ENCODE results near the gene CPED1. TPM values are rescaled to one million over a fixed set of nuclear protein-coding genes. Genes with fewer than 3 reads are reported as not detected.
A peak's percentile ranks its signal among the peaks of the same experiment; 100 is the strongest.
"Not testable (repeated sequence)": the region's sequence is repeated elsewhere in the genome, so short reads cannot be mapped to it uniquely, and the experiment has no call there.

Gene CPED1
- total RNA-seq, 1 experiment from 2014 or later = 4.9 TPM

- DNase-seq (ENCODE audit: low read depth, low spot score) = no peak
- in situ Hi-C loops (cut with HindIII; ENCODE audit: low pct_unique_long_range_greater_than_20kb, low sequenced_read_pairs) = no loop called here
These were observed 56.6 kb downstream of the CPED1 start for GRCh38 chr7:121045090-121045489.

DNA sequence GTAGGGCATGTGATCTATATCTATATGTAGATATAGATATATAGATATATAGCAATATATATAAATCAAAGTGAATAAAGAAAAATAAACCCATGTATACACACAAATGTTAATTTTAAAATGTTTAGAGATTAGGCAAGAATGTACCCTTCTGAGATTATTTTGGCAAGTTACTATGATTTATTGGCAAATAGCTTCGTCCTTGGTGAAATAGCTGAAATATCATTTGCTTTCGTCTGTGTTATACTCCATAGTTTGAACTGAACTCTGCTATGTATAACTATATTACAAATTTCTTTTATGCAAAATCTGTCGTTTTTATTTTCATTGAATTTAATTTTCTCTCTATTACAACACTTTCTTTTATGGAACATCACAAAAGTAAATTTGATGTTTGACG, 57.5 kb downstream of the CPED1 start:
- in situ Hi-C loops (cut with HindIII; ENCODE audit: low pct_unique_long_range_greater_than_20kb, low sequenced_read_pairs) = no loop called here
- no peak for DNase-seq (ENCODE audit: low read depth, low spot score)

DNA sequence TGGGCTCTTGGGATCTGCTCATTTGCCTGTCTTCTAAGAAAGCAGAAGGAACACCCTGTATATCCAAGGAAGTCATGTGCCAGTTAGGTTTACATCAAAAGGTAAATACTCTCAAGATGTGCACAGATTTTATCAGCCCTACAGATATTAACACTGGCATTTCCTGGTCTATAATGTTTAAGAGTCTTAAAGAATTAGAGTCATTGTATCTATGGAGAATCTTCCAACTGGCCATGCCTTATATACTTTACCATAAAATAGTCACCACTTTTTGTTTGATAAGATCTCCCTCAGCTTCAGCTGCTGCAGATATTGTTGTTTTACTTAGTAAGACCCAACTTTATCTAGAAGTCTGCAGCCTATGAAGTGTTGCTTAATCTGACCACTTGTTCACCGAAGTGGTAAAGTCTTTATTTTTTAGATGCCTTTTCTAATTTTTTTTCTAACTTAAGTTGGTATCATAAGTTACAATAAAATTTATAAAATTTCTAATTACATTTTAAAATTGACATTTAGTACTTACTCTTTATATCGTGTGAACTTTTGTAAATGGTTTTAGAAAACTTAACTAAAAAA, 58.5 kb downstream of the CPED1 start:
- in situ Hi-C loops (cut with HindIII; ENCODE audit: low pct_unique_long_range_greater_than_20kb, low sequenced_read_pairs) = no loop called here
- no peak for DNase-seq (ENCODE audit: low read depth, low spot score)

GRCh38 chr7:121048195-121048594, 59.7 kb downstream of the CPED1 start:
- in situ Hi-C loops (cut with HindIII; ENCODE audit: low pct_unique_long_range_greater_than_20kb, low sequenced_read_pairs) = no loop called here
- no peak for DNase-seq (ENCODE audit: low read depth, low spot score)

DNA sequence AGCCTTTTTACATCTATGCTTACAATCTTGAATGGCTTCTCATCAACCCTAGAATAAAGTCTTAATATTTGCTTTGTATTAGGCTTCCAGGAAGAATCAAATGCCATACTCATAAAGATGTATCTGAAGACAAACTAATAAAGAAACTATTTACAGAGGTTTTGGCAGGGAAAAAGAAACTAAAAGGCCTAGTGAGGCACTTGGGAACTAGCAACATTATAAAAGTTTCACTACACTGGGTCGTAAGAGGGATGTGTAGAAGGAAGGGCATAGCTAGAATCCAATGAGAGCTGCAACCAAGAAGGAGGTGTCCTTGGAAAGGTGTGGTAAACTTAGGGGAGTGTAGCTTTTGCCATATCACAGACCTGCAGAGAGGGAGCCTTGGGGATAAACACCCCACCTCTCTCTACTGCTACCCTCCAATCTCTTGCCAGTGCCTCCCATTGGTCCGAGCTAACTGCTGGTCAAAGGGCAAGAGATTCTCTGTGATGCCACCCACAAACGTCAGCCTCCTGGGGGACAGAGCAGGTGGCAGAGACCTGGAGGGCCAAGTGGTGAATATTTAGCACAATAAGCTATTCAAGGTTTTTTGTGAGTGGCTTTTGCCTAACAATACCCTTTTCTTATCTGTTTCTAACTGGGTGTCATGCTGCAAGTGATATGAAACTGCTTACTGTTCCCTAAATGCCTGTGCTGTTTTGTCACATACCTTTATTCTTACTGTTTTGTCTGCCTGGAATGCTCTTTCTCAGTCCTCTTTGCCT, 60.7 kb downstream of the CPED1 start:
- in situ Hi-C loops (cut with HindIII; ENCODE audit: low pct_unique_long_range_greater_than_20kb, low sequenced_read_pairs) = no loop called here
- DNase-seq (ENCODE audit: low read depth, low spot score) = peak; percentile 41

DNA sequence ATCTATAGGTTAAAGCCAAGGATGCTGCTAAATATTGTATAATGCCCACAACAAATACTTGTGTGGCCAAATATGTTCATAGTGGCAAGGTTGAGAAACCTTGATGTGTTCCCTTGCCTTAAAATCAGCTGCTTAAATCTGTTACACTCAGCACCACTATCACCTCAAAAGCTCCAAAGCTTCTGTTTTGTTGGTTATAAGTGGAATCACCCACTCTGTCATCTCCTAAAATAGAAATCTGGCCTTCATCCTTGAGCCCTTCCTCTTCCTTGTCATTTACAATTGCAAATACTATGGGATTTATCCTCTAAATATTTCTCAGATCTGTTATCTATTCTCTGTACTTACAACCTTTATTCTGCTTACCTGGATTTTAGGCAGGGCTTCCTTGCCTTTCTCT, 61.4 kb downstream of the CPED1 start:
- no peak for DNase-seq (ENCODE audit: low read depth, low spot score)
- in situ Hi-C loops (cut with HindIII; ENCODE audit: low pct_unique_long_range_greater_than_20kb, low sequenced_read_pairs) = no loop called here

GRCh38 chr7:121053219-121053618, 64.7 kb downstream of the CPED1 start:
- DNase-seq (ENCODE audit: low read depth, low spot score) = no peak
- in situ Hi-C loops (cut with HindIII; ENCODE audit: low pct_unique_long_range_greater_than_20kb, low sequenced_read_pairs) = no loop called here

DNA sequence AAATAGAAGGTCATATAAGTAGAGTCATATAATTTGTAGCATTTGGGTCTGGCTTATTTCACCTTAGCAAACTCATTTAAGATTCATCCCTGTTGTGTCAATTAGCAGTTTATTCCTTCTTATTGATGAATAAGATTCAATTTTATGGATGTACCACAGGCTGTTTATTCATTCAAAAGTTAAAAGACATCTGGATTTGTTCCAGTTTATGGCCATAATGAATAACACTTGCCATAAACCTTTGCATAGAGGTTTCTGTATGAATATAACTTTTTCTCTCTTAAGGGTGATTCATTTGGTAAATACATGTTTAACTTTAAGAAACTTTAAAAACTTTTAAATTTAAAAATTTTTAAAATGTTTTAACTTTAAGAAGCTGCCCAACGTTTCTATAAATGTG, 66.4 kb downstream of the CPED1 start:
- no peak for DNase-seq (ENCODE audit: low read depth, low spot score)
- in situ Hi-C loops (cut with HindIII; ENCODE audit: low pct_unique_long_range_greater_than_20kb, low sequenced_read_pairs) = no loop called here

GRCh38 chr7:121057878-121058277, 69.4 kb downstream of the CPED1 start:
- DNase-seq (ENCODE audit: low read depth, low spot score) = no peak
- in situ Hi-C loops (cut with HindIII; ENCODE audit: low pct_unique_long_range_greater_than_20kb, low sequenced_read_pairs) = no loop called here

DNA sequence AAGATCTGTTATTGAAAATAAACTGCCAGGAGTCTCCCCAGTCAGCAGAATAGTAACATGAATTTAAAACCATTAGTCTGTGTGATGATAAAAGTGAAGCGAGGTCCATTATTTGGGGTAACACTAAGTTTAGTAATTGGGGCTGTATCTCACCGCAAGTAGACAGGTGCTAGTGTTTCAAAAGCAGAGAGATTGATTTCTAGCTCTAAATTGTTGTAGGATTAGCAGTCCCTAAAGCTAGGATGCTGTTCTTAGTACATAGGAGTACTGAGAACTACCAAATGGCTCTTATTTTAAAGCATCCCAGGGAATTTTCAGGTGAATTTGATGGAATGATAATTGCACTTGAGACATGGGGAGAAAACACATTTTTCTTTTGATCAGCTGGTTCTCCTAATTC, 70.5 kb downstream of the CPED1 start:
- no peak for DNase-seq (ENCODE audit: low read depth, low spot score)
- in situ Hi-C loops (cut with HindIII; ENCODE audit: low pct_unique_long_range_greater_than_20kb, low sequenced_read_pairs) = no loop called here

DNA sequence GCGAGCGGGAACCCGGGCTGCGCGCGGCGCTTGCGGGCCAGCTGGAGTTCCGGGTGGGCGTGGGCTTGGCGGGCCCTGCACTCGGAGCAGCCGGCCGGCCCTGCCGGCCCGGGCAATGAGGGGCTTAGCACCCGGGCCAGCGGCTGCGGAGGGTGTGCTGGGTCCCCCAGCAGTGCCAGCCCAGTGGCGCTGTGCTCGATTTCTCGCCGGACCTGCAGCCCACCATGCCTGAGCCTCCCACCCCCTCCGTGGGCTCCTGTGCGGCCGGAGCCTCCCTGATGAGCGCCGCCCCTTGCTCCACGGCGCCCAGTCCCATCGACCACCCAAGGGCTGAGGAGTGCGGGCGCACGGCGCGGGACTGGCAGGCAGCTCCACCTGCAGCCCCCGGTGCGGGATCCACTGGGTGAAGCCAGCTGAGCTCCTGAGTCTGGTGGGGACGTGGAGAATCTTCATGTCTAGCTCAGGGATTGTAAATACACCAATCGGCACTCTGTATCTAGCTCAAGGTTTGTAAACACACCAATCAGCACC, 71.5 kb downstream of the CPED1 start:
- in situ Hi-C loops (cut with HindIII; ENCODE audit: low pct_unique_long_range_greater_than_20kb, low sequenced_read_pairs); DNase-seq (ENCODE audit: low read depth, low spot score): not testable (repeated sequence)

GRCh38 chr7:121061677-121062582, 73.4 kb downstream of the CPED1 start:
- no peak for DNase-seq (ENCODE audit: low read depth, low spot score)
- in situ Hi-C loops (cut with HindIII; ENCODE audit: low pct_unique_long_range_greater_than_20kb, low sequenced_read_pairs) = no loop called here

GRCh38 chr7:121062671-121063279, 74.3 kb downstream of the CPED1 start:
- in situ Hi-C loops (cut with HindIII; ENCODE audit: low pct_unique_long_range_greater_than_20kb, low sequenced_read_pairs) = no loop called here
- no peak for DNase-seq (ENCODE audit: low read depth, low spot score)

GRCh38 chr7:121067717-121068116, 79.2 kb downstream of the CPED1 start:
- DNase-seq (ENCODE audit: low read depth, low spot score); in situ Hi-C loops (cut with HindIII; ENCODE audit: low pct_unique_long_range_greater_than_20kb, low sequenced_read_pairs): not testable (repeated sequence)

DNA sequence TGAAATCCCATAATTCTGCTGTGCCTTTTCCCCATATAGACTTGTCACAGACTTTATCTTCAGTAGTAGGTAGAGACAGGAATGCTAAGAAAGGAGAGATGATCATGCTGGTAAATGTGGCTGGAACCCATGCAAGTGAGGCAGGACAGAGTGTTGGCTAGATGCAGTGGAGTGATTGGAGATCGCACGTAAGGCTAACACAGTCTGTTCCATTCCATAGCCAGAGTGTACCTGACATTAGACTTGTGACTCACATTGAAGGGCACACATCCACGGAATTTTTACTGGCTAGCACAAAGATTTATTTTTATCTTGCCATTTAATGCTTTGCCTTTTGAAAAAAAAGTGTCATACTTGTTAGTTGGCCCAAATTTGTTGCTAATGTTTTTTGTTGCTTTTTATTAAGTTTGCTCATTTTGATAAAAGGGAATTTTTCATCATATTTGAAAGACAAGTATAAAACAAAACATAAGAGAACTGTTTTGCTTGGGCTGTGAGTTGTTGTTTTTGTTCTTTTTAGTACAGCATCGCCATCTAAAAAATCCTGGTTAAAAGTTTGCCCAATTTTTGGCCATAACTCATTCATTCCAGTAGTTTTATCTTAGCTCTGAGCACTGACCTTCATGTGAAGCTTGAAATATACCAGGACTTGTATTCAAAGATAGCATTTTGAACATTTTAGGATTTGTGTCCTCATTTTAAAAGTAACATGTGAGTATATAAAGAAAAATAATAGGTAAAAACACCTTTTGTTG, 81.0 kb downstream of the CPED1 start:
- DNase-seq (ENCODE audit: low read depth, low spot score) = no peak
- in situ Hi-C loops (cut with HindIII; ENCODE audit: low pct_unique_long_range_greater_than_20kb, low sequenced_read_pairs) = no loop called here

DNA sequence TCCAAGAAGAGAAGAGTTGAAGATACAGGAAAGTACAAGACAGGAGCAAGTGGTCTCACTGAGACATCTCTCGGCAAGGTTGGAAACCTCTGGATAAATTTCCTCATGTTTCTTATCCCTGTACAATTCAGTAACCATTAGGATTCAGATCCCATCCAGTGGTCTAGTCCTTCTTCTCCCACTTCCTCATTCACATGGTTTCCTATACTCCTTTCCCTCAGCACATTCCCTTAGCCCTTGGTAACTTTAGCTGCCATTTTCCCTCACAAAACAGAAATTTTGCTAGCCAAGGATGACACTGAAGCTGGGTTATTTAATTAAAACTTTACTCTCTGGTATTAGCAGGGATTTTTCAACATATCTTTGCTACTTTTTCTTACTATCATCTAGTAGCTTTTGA, 82.6 kb downstream of the CPED1 start:
- no peak for DNase-seq (ENCODE audit: low read depth, low spot score)
- in situ Hi-C loops (cut with HindIII; ENCODE audit: low pct_unique_long_range_greater_than_20kb, low sequenced_read_pairs) = no loop called here

DNA sequence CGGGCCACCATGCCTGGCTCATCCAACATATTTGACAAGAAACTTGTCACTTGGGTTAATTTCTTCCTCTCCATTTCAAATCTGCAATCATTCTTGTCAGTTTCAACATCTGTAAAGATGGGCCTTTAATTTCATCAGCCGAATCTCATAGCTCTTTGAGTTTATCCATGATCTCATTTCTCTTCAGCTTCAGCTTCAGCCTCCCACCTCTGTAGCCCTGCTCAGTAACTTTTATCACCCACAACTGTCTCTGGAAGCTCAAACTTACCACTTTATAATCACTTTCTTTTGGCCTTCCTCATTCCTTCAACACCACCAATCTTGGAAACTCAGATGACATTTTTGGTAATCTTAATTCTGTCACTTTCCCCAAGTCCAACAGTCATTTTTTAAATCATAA, 83.2 kb downstream of the CPED1 start:
- no peak for DNase-seq (ENCODE audit: low read depth, low spot score)
- in situ Hi-C loops (cut with HindIII; ENCODE audit: low pct_unique_long_range_greater_than_20kb, low sequenced_read_pairs) = no loop called here
